NCI-H2107 treated with DMSO at 0.1 percent for 48 hours (cell line): ENCODE results near the gene LRRIQ3.
"Not testable (repeated sequence)": the region's sequence is repeated elsewhere in the genome, so short reads cannot be mapped to it uniquely, and the experiment has no call there.

ENCODE experiments used
- DNase-seq: peaks from one replicate; lab custom pipeline; 2025; ENCODE audit not compliant: unreplicated experiment; lab: John Stamatoyannopoulos, UW

LRRIQ3 gene

DNA sequence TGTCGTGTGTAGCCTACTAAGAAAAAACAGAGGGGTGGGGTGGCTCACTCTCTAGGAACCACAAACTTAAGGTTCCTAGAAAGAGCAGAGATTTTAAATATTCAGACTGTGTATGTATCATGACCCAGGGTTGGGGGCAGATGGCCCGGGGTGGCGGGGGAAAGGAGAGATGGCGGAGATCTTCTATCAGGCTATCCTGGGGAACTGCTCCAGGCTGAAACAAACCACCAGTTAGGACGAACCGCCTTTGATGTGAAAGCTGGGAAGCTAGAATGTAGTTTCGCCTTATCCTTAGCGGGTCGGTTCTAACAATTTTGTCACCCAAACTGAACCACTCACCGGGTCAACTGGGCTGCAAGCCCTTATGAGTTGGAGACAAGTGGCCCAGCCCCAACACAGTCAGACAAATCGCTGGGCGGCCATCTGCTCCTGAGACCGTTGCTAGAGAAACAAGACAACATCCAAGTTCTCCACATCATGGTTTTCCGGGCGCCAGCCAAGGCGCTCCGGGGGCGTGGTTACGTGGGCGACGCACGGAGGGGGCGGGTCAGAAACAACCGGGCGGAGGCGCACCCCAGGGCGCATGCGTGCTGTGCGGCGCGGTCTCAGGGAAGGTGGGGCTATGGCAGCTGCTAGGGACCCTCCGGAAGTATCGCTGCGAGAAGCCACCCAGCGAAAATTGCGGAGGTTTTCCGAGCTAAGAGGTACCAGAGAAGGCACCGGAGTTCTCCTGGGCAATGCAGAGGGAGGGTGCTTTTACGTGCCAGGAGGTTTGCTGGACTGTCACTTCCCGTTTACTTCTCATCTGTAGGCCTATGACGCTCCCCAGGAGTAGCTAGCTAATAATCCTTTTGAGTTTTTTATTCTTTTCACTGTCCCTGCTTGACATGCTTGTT lies at the start of gene LRRIQ3, which contains the start of gene FPGT:
Gene LRRIQ3 (minus strand): TSS at position 520 of the 896 bp plus-strand sequence. CDS start 14,492 bp downstream, outside the sequence.
Gene FPGT (plus strand): TSS at position 586 of the 896 bp plus-strand sequence. CDS start 37 bp downstream, at position 623.
- peak; percentile 94 for DNase-seq

- no peak for DNase-seq
Measured at GRCh38 chr1:74246315-74246714, 48.3 kb upstream of the LRRIQ3 start.

- DNase-seq, result no peak
Measured at GRCh38 chr1:74245168-74245772, 47.3 kb upstream of the LRRIQ3 start.

GRCh38 chr1:74237787-74238186 lies 39.8 kb upstream of the LRRIQ3 start:
- DNase-seq, result no peak

GRCh38 chr1:74237035-74237434 lies 39.1 kb upstream of the LRRIQ3 start:
- no peak for DNase-seq

DNA sequence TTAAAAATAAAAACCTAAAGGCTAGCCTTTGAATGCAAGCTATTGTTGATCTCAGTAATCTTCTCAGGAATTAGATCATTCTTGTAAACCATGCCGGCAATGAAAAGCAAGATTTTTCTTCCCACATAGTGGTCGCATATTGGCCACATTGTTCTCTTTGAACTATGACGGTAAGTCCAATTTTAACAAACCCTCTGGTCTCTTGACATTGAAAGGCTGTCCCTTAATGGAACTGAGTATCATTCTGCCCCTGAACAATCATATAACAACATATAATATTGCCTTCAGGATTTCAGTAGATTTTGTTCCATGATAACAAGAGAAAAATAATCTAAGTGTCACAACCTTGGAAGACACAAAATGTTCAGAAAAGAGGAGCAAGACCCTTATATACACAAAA lies 38.5 kb upstream of the LRRIQ3 start:
- DNase-seq, result no peak

- DNase-seq, result no peak
Measured at GRCh38 chr1:74235153-74235552, 37.2 kb upstream of the LRRIQ3 start, which contains the start of gene TNNI3K. TNNI3K (plus strand) TSS chr1:74235387; CDS start chr1:74235452, 65 bp downstream.

GRCh38 chr1:74223453-74223852 lies 25.5 kb upstream of the LRRIQ3 start:
- DNase-seq, result no peak

DNA sequence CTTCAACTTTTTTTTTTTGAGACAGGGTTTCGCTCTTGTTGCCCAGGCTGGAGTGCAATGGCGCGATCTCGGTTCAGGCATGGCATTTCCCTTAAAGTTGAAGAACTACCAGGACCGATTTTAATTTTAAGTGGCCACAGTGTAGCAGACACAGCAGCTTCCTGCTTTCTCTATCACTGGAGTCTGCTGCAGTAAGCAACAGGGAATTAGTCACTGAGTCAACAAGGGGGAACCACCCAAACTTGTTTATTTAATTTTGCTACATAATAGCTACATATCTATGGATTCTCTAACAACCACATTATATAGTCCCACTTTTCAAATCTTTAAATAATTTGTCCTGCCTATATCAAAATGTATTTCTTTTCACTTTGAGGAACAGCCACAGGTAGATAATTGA lies 24.7 kb upstream of the LRRIQ3 start:
- no peak for DNase-seq

GRCh38 chr1:74215229-74215628 lies 17.3 kb upstream of the LRRIQ3 start:
- no peak for DNase-seq

GRCh38 chr1:74205266-74205665 lies 7.3 kb upstream of the LRRIQ3 start:
- no peak for DNase-seq

GRCh38 chr1:74199504-74199903 lies 1.5 kb upstream of the LRRIQ3 start:
- no peak for DNase-seq

- no peak for DNase-seq
Measured at GRCh38 chr1:74197255-74197654, 721 bp downstream of the LRRIQ3 start.

DNA sequence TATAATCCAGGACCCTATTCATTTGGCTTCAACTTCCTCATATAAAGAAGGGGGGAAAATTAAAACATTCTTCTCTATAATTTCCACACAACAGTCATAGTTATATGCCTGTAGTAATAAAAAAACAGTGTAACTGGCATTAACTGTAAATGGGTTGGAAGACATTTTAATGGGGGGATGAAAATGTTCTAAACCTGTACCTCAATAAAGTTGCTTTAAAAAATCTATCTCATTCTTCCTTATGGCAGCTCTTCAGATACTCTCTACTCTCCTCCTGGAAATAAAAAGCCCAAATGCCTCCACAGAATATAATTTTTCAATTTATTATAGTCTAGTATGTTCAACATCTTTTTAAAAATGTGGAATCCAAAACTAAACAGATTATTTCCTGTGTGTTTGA lies 2.6 kb downstream of the LRRIQ3 start:
- DNase-seq, result no peak

- no peak for DNase-seq
Measured at GRCh38 chr1:74193908-74194307, 4.1 kb downstream of the LRRIQ3 start.

GRCh38 chr1:74180490-74180889 lies 17.5 kb downstream of the LRRIQ3 start:
- DNase-seq, result no peak

DNA sequence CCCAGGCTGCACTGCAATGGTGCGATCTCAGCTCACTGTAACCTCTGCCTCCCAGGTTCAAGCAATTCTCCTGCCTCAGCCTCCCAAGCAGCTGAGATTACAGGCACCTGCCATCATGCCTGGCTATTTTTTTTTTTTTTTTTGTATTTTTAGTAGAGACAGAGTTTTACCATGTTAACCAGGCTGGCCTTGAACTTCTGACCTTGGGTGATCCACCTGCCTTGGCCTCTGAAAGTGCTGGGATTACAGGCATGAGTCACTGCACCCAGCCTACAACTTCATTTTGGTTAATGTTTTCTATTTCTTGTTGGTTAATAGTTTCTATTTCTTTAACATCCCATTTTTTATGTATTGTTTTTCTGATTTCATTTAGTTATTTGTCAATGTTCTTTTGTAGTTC lies 23.6 kb downstream of the LRRIQ3 start:
- DNase-seq, result not testable (repeated sequence)

DNA sequence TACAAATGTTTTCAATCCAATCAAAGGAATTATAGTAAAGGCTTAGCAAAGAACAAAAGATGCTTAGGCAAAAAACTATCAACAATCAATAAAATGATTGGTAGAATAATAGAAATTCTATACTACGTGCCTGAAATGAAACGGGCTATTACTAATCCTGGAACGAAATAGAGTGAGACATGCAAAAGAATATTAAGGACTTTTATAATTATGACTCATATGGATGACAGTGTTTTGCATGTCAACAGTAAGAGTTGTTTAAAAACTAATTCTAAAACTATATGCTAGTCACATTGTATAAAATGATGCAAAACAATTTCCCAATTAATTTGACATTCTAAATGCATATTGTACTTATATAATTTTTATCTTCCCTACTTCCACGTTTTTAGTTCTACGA lies 35.6 kb downstream of the LRRIQ3 start:
- no peak for DNase-seq

- DNase-seq, result no peak
Measured at GRCh38 chr1:74161497-74161896, 36.5 kb downstream of the LRRIQ3 start.

- no peak for DNase-seq
Measured at GRCh38 chr1:74160046-74160445, 37.9 kb downstream of the LRRIQ3 start.

DNA sequence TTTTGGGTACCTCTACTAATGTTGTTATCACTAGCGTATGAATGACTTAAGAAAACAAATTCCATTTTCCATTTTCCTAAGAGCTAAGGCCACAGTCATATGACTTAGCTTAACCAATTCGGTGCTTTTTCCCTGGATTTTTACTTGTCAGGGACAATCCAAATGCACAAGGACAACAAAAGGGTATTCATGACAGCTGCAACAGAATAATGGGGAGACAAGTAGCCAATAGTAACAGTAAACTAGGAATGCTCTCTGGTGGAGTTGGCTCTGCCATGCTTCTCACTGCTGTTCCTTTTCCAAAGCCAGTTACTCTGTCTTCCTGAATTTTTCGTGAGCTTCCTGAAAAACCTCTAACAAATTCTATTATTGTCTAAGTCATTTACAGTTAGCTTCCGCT lies 52.9 kb downstream of the LRRIQ3 start:
- DNase-seq, result no peak

- DNase-seq, result not testable (repeated sequence)
Measured at GRCh38 chr1:74117370-74117769, 80.6 kb downstream of the LRRIQ3 start.
